ENCODE results near the gene GGT1.

DNA sequence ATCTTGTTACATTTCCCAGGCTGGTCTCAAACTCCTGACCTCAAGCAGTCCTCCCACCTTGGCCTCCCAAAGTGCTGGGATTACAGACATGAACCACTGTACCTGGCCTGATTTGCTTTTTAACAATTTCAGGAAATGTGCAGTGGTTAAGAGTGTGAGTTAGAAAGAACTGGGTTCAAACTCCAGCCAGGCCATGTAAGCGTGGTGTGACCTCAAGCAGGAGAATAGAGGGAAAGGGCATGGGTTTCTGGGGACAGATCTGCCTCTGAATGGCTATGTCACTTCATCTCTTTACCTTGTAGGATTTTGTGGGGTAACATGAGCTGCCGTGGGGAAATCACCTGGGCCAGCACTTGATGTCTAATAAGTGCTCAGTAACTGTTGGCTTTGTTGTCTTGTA, 37.9 kb upstream of the GGT1 start:
- TF ChIP-seq POLR2AphosphoS5 (IDR thresholded peaks at IDR 0.05; ENCODE audit: insufficient read depth in 1 of 2, low read depth in 1 of 2) (no peak), POLR2A (IDR thresholded peaks at IDR 0.05) (no peak)
- TF ChIP-seq, protein P1, sequence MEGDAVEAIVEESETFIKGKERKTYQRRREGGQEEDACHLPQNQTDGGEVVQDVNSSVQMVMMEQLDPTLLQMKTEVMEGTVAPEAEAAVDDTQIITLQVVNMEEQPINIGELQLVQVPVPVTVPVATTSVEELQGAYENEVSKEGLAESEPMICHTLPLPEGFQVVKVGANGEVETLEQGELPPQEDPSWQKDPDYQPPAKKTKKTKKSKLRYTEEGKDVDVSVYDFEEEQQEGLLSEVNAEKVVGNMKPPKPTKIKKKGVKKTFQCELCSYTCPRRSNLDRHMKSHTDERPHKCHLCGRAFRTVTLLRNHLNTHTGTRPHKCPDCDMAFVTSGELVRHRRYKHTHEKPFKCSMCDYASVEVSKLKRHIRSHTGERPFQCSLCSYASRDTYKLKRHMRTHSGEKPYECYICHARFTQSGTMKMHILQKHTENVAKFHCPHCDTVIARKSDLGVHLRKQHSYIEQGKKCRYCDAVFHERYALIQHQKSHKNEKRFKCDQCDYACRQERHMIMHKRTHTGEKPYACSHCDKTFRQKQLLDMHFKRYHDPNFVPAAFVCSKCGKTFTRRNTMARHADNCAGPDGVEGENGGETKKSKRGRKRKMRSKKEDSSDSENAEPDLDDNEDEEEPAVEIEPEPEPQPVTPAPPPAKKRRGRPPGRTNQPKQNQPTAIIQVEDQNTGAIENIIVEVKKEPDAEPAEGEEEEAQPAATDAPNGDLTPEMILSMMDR (IDR thresholded peaks at IDR 0.05) = no peak

Data from vagina (tissue), 2 donors.